GM19043 (cell line): ENCODE data around the gene PCDHB5.
"Not testable (repeated sequence)": the region's sequence is repeated elsewhere in the genome, so short reads cannot be mapped to it uniquely, and the experiment has no call there.

Experiments used
- ATAC-seq: cut with Tn5 transposase; IDR thresholded peaks from one replicate; pipeline ENCODE4 v1.9.1; 2021; ENCODE audit warnings: low read depth; ENCODE audit not compliant: unreplicated experiment

The PCDHB5 gene

DNA sequence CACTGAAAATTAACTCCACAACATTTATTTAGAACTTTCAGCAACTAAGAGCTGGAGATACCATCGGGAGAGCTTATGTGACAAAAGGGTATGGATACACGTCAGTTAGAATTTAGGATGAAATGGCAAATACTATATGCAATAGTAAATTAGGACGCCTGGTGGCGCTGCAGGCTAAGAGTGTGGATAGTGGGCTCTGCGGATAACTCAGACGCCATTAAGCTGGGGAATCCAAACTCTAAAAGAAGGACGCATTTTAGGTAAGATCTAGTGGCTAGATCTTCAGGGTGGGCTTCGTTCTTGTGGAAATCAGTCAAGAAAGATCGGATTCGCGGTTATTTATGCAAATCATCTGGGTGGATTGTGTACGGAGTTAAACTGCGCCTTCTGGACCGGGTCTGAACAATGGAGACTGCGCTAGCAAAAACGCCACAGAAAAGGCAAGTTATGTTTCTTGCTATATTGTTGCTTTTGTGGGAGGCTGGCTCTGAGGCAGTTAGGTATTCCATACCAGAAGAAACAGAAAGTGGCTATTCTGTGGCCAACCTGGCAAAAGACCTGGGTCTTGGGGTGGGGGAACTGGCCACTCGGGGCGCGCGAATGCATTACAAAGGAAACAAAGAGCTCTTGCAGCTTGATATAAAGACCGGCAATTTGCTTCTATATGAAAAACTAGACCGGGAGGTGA is at the start of gene PCDHB5:
PCDHB5 (plus strand) TSS at position 177 of the 688 bp plus-strand sequence; CDS start at position 406, 229 bp downstream.
- ATAC-seq, result no peak

DNA sequence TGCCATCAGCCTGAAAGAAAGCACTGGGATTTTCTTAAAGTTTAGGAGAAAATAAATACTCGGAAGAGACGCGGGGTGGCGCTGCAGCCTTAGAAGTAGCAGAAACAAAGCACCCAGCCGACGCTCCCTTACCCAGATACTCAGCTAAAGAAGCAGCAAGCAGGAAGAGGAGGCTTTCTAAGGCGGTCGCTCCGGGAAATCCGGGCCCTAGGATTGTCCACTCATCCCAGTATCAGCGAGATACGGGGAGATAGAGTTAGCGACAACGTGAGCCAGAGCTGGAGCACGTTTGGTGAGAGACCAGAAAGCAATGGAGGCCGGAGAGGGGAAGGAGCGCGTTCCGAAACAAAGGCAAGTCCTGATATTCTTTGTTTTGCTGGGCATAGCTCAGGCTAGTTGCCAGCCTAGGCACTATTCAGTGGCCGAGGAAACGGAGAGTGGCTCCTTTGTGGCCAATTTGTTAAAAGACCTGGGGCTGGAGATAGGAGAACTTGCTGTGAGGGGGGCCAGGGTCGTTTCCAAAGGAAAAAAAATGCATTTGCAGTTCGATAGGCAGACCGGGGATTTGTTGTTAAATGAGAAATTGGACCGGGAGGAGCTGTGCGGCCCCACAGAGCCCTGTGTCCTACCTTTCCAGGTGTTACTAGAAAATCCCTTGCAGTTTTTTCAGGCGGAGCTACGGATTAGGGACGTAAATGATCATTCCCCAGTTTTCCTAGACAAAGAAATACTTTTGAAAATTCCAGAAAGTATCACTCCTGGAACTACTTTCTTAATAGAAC is 40.3 kb upstream of the PCDHB5 start, which contains the start of gene PCDHB2:
PCDHB2 (plus strand) TSS at position 135 of the 782 bp plus-strand sequence; CDS start at position 311, 176 bp downstream.
- no peak for ATAC-seq

DNA sequence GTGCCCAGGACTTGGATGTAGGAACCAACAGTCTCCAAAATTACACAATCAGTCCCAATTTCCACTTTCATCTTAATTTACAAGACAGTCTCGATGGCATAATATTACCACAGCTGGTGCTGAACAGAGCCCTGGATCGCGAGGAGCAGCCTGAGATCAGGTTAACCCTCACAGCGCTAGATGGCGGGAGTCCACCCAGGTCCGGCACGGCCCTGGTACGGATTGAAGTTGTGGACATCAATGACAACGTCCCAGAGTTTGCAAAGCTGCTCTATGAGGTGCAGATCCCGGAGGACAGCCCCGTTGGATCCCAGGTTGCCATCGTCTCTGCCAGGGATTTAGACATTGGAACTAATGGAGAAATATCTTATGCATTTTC is 39.8 kb upstream of the PCDHB5 start:
- ATAC-seq, result no peak

DNA sequence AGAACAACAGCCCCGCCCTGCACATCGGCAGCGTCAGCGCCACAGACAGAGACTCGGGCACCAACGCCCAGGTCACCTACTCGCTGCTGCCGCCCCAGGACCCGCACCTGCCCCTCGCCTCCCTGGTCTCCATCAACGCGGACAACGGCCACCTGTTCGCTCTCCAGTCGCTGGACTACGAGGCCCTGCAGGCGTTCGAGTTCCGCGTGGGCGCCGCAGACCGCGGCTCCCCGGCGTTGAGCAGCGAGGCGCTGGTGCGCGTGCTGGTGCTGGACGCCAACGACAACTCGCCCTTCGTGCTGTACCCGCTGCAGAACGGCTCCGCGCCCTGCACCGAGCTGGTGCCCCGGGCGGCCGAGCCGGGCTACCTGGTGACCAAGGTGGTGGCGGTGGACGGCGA is 38.8 kb upstream of the PCDHB5 start:
- ATAC-seq, result not testable (repeated sequence)

DNA sequence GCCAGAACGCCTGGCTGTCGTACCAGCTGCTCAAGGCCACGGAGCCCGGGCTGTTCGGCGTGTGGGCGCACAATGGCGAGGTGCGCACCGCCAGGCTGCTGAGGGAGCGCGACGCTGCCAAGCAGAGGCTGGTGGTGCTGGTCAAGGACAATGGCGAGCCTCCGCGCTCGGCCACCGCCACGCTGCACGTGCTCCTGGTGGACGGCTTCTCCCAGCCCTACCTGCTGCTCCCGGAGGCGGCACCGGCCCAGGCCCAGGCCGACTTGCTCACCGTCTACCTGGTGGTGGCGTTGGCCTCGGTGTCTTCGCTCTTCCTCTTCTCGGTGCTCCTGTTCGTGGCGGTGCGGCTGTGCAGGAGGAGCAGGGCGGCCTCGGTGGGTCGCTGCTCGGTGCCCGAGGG is 38.4 kb upstream of the PCDHB5 start:
- not testable (repeated sequence) for ATAC-seq

DNA sequence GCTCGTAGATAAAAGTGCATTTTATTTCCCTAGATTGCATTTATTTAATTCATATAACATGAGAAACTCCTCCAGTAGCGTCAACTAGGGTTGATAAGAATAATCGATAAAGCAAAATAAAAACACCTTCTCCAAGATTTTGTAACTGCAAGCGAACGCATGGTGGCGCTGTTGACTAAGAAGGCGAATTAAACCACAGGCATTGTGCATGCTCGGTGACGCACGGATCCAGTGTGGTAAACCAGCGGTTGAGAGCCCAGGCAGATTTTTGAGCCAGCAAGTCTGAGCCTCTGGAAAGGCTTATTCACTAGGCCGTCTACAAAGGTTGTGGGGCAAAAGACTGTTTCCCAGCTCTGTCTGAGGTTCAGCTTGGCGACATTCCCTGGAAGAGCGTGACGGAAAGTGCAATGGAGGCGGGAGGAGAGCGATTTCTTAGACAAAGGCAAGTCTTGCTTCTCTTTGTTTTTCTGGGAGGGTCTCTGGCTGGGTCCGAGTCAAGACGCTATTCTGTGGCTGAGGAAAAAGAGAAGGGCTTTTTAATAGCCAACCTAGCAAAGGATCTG is 34.7 kb upstream of the PCDHB5 start, which contains the start of gene PCDHB3:
PCDHB3 (plus strand) TSS at position 231 of the 563 bp plus-strand sequence; CDS start at position 408, 177 bp downstream.
- no peak for ATAC-seq

DNA sequence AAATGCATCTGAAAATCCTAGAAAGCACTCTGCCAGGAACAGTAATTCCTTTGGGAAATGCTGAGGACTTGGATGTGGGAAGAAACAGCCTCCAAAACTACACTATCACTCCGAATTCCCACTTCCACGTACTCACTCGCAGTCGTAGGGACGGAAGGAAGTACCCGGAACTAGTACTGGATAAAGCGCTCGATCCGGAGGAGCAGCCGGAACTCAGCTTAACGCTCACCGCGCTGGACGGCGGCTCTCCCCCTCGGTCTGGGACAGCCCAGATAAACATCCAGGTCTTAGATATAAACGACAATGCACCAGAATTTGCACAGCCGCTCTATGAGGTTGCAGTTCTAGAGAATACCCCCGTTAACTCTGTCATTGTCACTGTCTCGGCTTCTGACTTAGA is 33.9 kb upstream of the PCDHB5 start:
- no peak for ATAC-seq

DNA sequence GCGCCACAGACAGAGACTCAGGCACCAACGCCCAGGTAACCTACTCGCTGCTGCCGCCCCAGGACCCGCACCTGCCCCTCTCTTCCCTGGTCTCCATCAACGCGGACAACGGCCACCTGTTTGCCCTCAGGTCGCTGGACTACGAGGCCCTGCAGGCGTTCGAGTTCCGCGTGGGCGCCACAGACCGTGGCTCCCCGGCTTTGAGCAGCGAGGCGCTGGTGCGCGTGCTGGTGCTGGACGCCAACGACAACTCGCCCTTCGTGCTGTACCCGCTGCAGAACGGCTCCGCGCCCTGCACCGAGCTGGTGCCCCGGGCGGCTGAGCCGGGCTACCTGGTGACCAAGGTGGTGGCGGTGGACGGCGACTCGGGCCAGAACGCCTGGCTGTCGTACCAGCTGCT is 32.9 kb upstream of the PCDHB5 start:
- not testable (repeated sequence) for ATAC-seq

DNA sequence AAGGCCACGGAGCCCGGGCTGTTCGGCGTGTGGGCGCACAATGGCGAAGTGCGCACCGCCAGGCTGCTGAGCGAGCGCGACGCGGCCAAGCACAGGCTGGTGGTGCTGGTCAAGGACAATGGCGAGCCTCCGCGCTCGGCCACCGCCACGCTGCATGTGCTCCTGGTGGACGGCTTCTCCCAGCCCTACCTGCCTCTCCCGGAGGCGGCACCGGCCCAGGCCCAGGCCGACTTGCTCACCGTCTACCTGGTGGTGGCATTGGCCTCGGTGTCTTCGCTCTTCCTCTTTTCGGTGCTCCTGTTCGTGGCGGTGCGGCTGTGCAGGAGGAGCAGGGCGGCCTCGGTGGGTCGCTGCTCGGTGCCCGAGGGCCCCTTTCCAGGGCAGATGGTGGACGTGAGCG is 32.5 kb upstream of the PCDHB5 start:
- ATAC-seq, result not testable (repeated sequence)

DNA sequence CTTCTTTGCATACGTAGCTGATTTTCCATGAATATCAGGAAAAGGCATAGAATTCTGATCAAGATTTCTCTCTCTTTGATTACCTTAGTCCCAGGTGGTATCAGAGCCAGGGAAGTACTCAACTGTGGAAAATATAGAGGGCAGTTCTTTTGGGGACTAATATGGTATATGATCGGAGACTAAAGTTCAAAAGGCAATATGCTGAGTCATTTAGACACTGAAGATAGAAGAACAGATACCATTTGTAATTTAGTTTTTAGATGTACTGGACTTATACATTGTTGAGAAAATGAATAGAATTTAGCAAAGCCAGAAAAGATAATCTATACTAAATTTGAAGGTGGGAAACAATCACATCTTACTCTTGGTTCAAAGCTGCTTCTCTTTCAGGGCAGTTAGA is 29.7 kb upstream of the PCDHB5 start:
- ATAC-seq, result no peak

DNA sequence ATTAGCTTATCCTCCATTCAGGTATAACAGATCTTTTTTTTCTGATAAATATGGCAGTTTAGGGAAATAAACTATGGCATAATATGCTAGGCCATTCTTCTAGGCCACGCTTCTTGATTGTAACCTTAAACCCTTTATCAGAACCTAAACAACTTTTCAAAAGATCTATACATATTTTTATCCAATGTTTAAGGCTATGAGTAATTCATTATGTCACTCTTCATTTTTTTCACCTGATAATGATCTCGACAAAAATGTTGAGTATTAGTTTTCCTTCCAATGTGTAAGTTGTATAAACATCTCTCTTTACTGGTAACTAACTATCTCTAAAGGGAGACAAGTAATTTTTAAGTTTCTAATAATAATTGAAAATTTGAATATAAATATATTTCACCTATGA is 15.8 kb upstream of the PCDHB5 start:
- ATAC-seq, result no peak

DNA sequence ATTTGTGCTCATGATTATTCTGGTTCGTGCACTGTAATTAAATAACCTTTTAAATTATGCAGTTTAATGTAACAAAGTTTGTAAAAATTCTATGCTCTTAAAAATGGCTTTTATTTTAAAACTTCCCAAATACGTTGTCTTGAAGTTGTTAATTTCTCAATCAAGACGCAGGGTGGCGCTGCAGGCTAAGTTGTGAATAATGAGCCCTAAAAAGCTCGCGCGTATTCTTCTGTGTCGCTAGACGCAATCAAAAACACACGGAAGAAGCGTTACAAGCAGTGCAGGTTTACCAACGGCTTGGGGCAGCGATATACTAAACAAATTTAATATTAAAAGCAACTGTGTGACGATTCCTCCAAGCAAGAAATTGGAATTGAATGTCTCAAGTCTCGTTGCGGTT is 13.4 kb upstream of the PCDHB5 start, which contains the start of gene PCDHB4:
PCDHB4 (plus strand) TSS at position 256 of the 400 bp plus-strand sequence. CDS start 181 bp downstream, outside the sequence.
- ATAC-seq, result no peak

DNA sequence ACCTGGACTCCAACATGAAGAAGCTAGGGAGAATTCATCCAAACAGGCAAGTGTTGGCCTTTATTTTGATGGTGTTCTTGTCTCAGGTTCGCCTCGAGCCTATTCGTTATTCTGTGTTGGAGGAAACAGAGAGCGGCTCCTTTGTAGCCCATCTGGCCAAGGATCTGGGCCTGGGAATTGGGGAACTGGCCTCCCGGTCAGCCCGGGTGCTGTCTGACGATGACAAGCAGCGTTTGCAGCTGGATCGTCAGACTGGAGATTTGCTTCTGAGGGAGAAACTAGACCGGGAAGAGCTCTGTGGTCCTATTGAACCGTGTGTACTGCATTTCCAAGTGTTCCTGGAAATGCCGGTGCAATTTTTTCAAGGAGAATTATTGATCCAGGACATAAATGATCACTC is 13.0 kb upstream of the PCDHB5 start:
- ATAC-seq, result no peak

DNA sequence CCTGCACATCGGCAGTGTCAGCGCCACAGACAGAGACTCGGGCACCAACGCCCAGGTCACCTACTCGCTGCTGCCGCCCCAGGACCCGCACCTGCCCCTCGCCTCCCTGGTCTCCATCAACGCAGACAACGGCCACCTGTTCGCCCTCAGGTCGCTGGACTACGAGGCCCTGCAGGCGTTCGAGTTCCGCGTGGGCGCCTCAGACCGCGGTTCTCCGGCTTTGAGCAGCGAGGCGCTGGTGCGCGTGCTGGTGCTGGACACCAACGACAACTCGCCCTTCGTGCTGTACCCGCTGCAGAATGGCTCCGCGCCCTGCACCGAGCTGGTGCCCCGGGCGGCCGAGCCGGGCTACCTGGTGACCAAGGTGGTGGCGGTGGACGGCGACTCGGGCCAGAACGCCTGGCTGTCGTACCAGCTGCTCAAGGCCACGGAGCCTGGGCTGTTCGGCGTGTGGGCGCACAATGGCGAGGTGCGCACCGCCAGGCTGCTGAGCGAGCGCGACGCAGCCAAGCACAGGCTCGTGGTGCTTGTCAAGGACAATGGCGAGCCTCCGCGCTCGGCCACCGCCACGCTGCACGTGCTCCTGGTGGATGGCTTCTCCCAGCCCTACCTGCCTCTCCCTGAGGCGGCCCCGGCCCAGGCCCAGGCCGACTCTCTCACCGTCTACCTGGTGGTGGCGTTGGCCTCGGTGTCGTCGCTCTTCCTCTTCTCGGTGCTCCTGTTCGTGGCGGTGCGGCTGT is 11.4 kb upstream of the PCDHB5 start:
- not testable (repeated sequence) for ATAC-seq

DNA sequence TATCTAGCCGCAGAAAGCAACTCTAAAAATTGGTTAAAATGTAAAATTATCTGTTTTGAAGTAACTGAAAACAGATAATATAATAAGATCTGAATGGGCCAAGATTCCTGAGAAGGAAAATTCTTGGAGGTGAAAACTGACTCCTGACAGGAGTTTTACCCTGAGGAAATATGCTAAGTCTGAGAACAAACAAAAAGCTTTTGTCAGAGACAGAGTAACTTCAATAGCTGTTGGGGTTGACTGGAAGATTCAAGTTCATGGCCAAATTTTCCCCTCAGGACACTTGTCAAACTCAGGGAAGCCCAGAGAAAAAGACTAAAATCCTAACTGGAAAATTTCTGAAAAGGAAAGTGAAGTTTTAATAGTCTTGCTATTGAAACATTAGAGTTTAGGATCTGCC is 7.7 kb upstream of the PCDHB5 start:
- ATAC-seq, result no peak

DNA sequence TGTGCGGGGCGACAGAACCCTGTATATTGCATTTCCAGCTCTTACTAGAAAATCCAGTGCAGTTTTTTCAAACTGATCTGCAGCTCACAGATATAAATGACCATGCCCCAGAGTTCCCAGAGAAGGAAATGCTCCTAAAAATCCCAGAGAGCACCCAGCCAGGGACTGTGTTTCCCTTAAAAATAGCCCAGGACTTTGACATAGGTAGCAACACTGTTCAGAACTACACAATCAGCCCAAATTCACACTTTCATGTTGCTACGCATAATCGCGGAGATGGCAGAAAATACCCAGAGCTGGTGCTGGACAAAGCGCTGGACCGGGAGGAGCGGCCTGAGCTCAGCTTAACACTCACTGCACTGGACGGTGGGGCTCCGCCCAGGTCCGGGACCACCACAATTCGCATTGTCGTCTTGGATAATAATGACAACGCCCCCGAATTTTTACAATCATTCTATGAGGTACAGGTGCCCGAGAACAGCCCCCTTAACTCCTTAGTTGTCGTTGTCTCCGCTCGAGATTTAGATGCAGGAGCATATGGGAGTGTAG is 786 bp downstream of the PCDHB5 start:
- no peak for ATAC-seq

DNA sequence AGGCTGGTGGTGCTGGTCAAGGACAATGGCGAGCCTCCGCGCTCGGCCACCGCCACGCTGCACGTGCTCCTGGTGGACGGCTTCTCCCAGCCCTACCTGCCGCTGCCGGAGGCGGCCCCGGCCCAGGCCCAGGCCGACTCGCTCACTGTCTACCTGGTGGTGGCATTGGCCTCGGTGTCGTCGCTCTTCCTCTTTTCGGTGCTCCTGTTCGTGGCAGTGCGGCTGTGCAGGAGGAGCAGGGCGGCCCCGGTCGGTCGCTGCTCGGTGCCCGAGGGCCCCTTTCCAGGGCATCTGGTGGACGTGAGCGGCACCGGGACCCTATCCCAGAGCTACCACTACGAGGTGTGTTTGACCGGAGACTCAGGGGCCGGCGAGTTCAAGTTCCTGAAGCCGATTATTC is 2.3 kb downstream of the PCDHB5 start:
- ATAC-seq, result not testable (repeated sequence)

DNA sequence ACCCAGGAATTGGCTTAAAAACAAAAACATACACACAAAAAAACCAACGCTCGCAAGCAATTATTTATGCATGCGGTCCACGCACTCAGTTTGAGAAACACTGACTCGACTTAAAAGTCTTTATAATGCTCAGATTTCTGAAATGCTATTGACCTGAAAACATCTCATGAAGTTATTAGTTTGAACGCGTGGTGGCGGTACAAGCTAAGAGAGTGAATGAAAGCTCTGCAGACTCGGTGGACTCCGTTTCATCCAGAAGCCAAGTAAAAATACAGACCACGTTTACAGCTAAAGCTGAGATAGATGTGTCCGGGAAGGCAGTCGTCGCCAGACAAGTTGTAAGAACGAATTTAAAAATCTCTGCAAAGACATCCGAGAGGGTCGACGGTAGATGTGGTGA is 14.8 kb downstream of the PCDHB5 start, which contains the start of gene PCDHB6:
PCDHB6 (plus strand) TSS at position 246 of the 400 bp plus-strand sequence. CDS start 201 bp downstream, outside the sequence.
- ATAC-seq, result no peak

DNA sequence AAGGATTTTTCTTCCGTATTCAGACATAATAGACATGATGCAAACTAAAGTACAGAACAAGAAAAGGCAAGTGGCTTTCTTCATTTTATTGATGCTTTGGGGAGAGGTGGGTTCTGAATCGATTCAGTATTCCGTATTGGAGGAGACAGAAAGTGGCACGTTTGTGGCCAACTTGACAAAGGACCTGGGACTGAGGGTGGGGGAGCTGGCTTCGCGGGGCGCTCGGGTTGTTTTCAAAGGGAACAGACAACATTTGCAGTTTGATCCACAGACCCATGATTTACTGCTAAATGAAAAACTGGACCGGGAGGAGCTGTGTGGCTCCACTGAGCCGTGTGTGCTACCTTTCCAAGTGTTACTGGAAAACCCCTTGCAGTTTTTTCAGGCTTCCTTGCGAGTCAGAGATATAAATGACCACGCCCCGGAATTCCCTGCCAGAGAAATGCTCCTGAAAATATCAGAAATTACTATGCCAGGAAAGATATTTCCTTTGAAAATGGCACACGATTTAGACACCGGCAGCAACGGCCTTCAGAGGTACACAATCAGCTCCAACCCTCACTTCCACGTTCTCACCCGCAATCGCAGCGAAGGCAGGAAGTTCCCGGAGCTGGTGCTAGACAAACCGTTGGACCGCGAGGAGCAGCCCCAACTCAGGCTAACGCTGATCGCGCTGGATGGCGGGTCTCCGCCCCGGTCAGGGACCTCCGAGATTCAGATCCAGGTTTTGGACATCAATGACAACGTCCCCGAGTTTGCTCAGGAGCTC is 15.4 kb downstream of the PCDHB5 start:
- ATAC-seq, result no peak

DNA sequence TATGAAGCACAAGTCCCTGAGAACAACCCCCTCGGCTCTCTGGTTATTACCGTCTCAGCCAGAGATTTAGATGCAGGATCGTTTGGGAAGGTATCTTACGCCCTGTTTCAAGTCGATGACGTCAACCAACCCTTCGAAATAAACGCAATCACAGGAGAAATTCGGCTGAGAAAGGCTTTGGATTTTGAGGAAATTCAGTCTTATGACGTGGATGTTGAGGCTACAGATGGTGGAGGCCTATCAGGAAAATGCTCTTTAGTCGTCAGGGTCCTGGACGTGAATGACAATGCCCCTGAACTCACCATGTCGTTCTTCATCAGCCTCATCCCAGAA is 16.0 kb downstream of the PCDHB5 start:
- no peak for ATAC-seq
